ENCODE data around the gene CCDC81.

Gene CCDC81

GRCh38 chr11:86383041-86383955, 8.6 kb downstream of the CCDC81 start:
- no peak overlapping the region for H3K9ac ChIP-seq (ENCODE audit: low read length in 5 of 5)
- no peaks in the 10 kb centered on the region for H3K27me3 ChIP-seq (ENCODE audit: control insufficient read depth in 5 of 5, insufficient read depth in 4 of 5, low read length in 5 of 5)
- H3K9me3 ChIP-seq (ENCODE audit: control insufficient read depth in 5 of 5, low read length in 5 of 5): peaks cover 0 to 2% (median 0%) of the 10 kb centered on the region in 5 donors
- no peaks in the 10 kb centered on the region for H3K4me1 ChIP-seq (ENCODE audit: control insufficient read depth in 5 of 5, insufficient read depth in 5 of 5, low read length in 5 of 5)
- H3K27ac ChIP-seq (ENCODE audit: low read depth, low read length): no peak overlapping the region
- H3K36me3 ChIP-seq (ENCODE audit: control insufficient read depth in 5 of 5, insufficient read depth in 5 of 5, low read length in 5 of 5): no peaks in the 10 kb centered on the region
- H3K4me3 ChIP-seq (ENCODE audit: low read depth in 1 of 5, low read length in 5 of 5): no peak overlapping the region

GRCh38 chr11:86386283-86386682, 11.6 kb downstream of the CCDC81 start:
- H3K36me3 ChIP-seq (ENCODE audit: control insufficient read depth in 5 of 5, insufficient read depth in 5 of 5, low read length in 5 of 5): no peaks in the 10 kb centered on the region
- H3K9me3 ChIP-seq (ENCODE audit: control insufficient read depth in 5 of 5, low read length in 5 of 5): peaks cover 0 to 2% (median 0%) of the 10 kb centered on the region in 5 donors
- H3K27ac ChIP-seq (ENCODE audit: low read depth, low read length): no peak overlapping the region
- H3K4me3 ChIP-seq (ENCODE audit: low read depth in 1 of 5, low read length in 5 of 5): no peak overlapping the region
- H3K27me3 ChIP-seq (ENCODE audit: control insufficient read depth in 5 of 5, insufficient read depth in 4 of 5, low read length in 5 of 5): no peaks in the 10 kb centered on the region
- no peak overlapping the region for H3K9ac ChIP-seq (ENCODE audit: low read length in 5 of 5)
- no peaks in the 10 kb centered on the region for H3K4me1 ChIP-seq (ENCODE audit: control insufficient read depth in 5 of 5, insufficient read depth in 5 of 5, low read length in 5 of 5)

- no peaks in the 10 kb centered on the region for H3K36me3 ChIP-seq (ENCODE audit: control insufficient read depth in 5 of 5, insufficient read depth in 5 of 5, low read length in 5 of 5)
- no peaks in the 10 kb centered on the region for H3K9me3 ChIP-seq (ENCODE audit: control insufficient read depth in 5 of 5, low read length in 5 of 5)
- H3K9ac ChIP-seq (ENCODE audit: low read length in 5 of 5): no peak overlapping the region
- no peaks in the 10 kb centered on the region for H3K4me1 ChIP-seq (ENCODE audit: control insufficient read depth in 5 of 5, insufficient read depth in 5 of 5, low read length in 5 of 5)
- no peaks in the 10 kb centered on the region for H3K27me3 ChIP-seq (ENCODE audit: control insufficient read depth in 5 of 5, insufficient read depth in 4 of 5, low read length in 5 of 5)
- no peak overlapping the region for H3K4me3 ChIP-seq (ENCODE audit: low read depth in 1 of 5, low read length in 5 of 5)
- H3K27ac ChIP-seq (ENCODE audit: low read depth, low read length): no peak overlapping the region
These were observed 12.1 kb downstream of the CCDC81 start for GRCh38 chr11:86386746-86387145.

GRCh38 chr11:86388198-86388597, 13.5 kb downstream of the CCDC81 start:
- H3K9ac ChIP-seq (ENCODE audit: low read length in 5 of 5): no peak overlapping the region
- no peaks in the 10 kb centered on the region for H3K27me3 ChIP-seq (ENCODE audit: control insufficient read depth in 5 of 5, insufficient read depth in 4 of 5, low read length in 5 of 5)
- H3K9me3 ChIP-seq (ENCODE audit: control insufficient read depth in 5 of 5, low read length in 5 of 5): no peaks in the 10 kb centered on the region
- H3K36me3 ChIP-seq (ENCODE audit: control insufficient read depth in 5 of 5, insufficient read depth in 5 of 5, low read length in 5 of 5): no peaks in the 10 kb centered on the region
- no peak overlapping the region for H3K4me3 ChIP-seq (ENCODE audit: low read depth in 1 of 5, low read length in 5 of 5)
- no peak overlapping the region for H3K27ac ChIP-seq (ENCODE audit: low read depth, low read length)
- H3K4me1 ChIP-seq (ENCODE audit: control insufficient read depth in 5 of 5, insufficient read depth in 5 of 5, low read length in 5 of 5): no peaks in the 10 kb centered on the region

- Histone ChIP-seq H3K27me3 (ENCODE audit: control insufficient read depth in 5 of 5, insufficient read depth in 4 of 5, low read length in 5 of 5) (no peaks in the 10 kb centered on the region), H3K4me3 (ENCODE audit: low read depth in 1 of 5, low read length in 5 of 5) (no peak overlapping the region), H3K9ac (ENCODE audit: low read length in 5 of 5) (no peak overlapping the region), H3K36me3 (ENCODE audit: control insufficient read depth in 5 of 5, insufficient read depth in 5 of 5, low read length in 5 of 5) (no peaks in the 10 kb centered on the region), H3K9me3 (ENCODE audit: control insufficient read depth in 5 of 5, low read length in 5 of 5) (no peaks in the 10 kb centered on the region), H3K27ac (ENCODE audit: low read depth, low read length) (no peak overlapping the region), H3K4me1 (ENCODE audit: control insufficient read depth in 5 of 5, insufficient read depth in 5 of 5, low read length in 5 of 5) (peaks cover 4 to 18% (median 15%) of the 10 kb centered on the region in 5 donors)
These were observed 15.8 kb downstream of the CCDC81 start for GRCh38 chr11:86390487-86390886.

DNA sequence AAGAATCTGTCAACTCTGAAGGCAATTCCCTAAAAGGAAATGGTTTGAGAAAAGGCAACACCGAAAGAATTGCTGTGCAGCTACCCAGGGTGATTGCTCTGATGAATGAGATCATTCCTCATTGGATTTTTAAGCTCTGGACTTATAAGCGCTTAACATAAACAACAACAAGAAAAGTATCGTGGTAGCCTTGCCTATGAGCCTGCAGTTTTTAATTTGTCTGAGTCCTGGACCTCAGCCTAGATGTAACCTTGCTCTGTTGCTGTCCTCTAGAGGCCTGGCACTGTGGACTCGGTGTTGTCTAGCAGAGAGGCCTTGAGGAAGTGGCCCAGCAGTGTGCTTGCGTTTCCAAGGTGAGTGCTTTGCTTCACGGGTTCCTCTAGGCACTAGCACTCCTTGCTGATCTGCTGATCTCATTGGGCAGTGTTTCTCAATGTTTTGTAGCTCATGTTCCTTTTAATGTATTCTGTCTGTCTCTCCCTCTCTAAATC, 20.4 kb downstream of the CCDC81 start:
- Histone ChIP-seq H3K36me3 (ENCODE audit: control insufficient read depth in 5 of 5, insufficient read depth in 5 of 5, low read length in 5 of 5) (no peaks in the 10 kb centered on the region), H3K4me3 (ENCODE audit: low read depth in 1 of 5, low read length in 5 of 5) (no peak overlapping the region), H3K9ac (ENCODE audit: low read length in 5 of 5) (peak overlapping the region in 1 of 5 donors; percentile 28), H3K27ac (ENCODE audit: low read depth, low read length) (no peak overlapping the region), H3K9me3 (ENCODE audit: control insufficient read depth in 5 of 5, low read length in 5 of 5) (no peaks in the 10 kb centered on the region), H3K27me3 (ENCODE audit: control insufficient read depth in 5 of 5, insufficient read depth in 4 of 5, low read length in 5 of 5) (no peaks in the 10 kb centered on the region), H3K4me1 (ENCODE audit: control insufficient read depth in 5 of 5, insufficient read depth in 5 of 5, low read length in 5 of 5) (peaks cover 4 to 18% (median 15%) of the 10 kb centered on the region in 5 donors)

DNA sequence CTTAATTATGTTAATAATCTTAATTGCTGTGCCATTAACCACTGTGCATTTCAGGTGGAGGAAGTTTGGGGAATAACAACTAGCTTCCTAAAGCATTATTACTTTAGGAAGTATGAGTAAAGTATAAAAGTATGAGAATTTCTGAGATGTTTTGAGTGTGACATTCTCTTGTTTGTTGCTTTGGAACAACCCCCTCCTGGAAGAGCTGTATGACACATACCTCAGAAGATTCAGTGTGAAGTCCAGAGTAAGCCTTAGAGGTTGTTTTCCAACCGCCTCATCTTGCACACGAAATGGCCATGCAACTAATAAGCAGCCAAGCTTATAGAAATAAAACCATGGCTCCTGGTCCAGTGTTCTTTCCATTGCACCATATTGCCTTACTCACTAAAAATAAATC, 21.7 kb downstream of the CCDC81 start:
- no peaks in the 10 kb centered on the region for H3K27me3 ChIP-seq (ENCODE audit: control insufficient read depth in 5 of 5, insufficient read depth in 4 of 5, low read length in 5 of 5)
- no peaks in the 10 kb centered on the region for H3K9me3 ChIP-seq (ENCODE audit: control insufficient read depth in 5 of 5, low read length in 5 of 5)
- H3K4me1 ChIP-seq (ENCODE audit: control insufficient read depth in 5 of 5, insufficient read depth in 5 of 5, low read length in 5 of 5): peaks cover 4 to 18% (median 15%) of the 10 kb centered on the region in 5 donors
- no peak overlapping the region for H3K4me3 ChIP-seq (ENCODE audit: low read depth in 1 of 5, low read length in 5 of 5)
- H3K27ac ChIP-seq (ENCODE audit: low read depth, low read length): no peak overlapping the region
- H3K9ac ChIP-seq (ENCODE audit: low read length in 5 of 5): no peak overlapping the region
- H3K36me3 ChIP-seq (ENCODE audit: control insufficient read depth in 5 of 5, insufficient read depth in 5 of 5, low read length in 5 of 5): no peaks in the 10 kb centered on the region

GRCh38 chr11:86397351-86397750, 22.7 kb downstream of the CCDC81 start:
- Histone ChIP-seq H3K27ac (ENCODE audit: low read depth, low read length) (no peak overlapping the region), H3K36me3 (ENCODE audit: control insufficient read depth in 5 of 5, insufficient read depth in 5 of 5, low read length in 5 of 5) (no peaks in the 10 kb centered on the region), H3K4me3 (ENCODE audit: low read depth in 1 of 5, low read length in 5 of 5) (no peak overlapping the region), H3K9ac (ENCODE audit: low read length in 5 of 5) (no peak overlapping the region), H3K4me1 (ENCODE audit: control insufficient read depth in 5 of 5, insufficient read depth in 5 of 5, low read length in 5 of 5) (peaks cover 4 to 18% (median 15%) of the 10 kb centered on the region in 5 donors), H3K9me3 (ENCODE audit: control insufficient read depth in 5 of 5, low read length in 5 of 5) (no peaks in the 10 kb centered on the region), H3K27me3 (ENCODE audit: control insufficient read depth in 5 of 5, insufficient read depth in 4 of 5, low read length in 5 of 5) (no peaks in the 10 kb centered on the region)

DNA sequence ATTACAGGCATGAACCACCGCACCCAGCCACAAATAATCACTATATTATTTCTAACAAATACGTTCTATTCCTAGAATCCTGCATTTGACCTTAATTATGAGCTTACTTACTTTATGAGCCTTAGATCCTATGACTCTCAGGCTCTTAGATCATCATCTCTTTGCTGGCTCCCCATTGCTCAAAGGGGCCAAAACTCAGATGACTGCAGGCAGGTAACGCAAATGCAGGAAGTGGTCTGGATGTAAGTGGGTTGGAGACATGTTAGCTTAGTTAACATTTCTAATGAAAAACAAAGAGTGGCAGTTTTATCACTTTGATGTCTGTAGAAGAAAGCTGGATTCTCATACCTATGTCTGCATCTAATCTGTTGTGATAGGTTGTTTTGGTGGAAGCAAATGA, 23.4 kb downstream of the CCDC81 start:
- no peaks in the 10 kb centered on the region for H3K36me3 ChIP-seq (ENCODE audit: control insufficient read depth in 5 of 5, insufficient read depth in 5 of 5, low read length in 5 of 5)
- H3K9ac ChIP-seq (ENCODE audit: low read length in 5 of 5): no peak overlapping the region
- H3K9me3 ChIP-seq (ENCODE audit: control insufficient read depth in 5 of 5, low read length in 5 of 5): no peaks in the 10 kb centered on the region
- H3K27ac ChIP-seq (ENCODE audit: low read depth, low read length): no peak overlapping the region
- no peaks in the 10 kb centered on the region for H3K27me3 ChIP-seq (ENCODE audit: control insufficient read depth in 5 of 5, insufficient read depth in 4 of 5, low read length in 5 of 5)
- H3K4me3 ChIP-seq (ENCODE audit: low read depth in 1 of 5, low read length in 5 of 5): no peak overlapping the region
- H3K4me1 ChIP-seq (ENCODE audit: control insufficient read depth in 5 of 5, insufficient read depth in 5 of 5, low read length in 5 of 5): peaks cover 4 to 18% (median 15%) of the 10 kb centered on the region in 5 donors

- Histone ChIP-seq H3K4me3 (ENCODE audit: low read depth in 1 of 5, low read length in 5 of 5) (no peak overlapping the region), H3K9ac (ENCODE audit: low read length in 5 of 5) (no peak overlapping the region), H3K4me1 (ENCODE audit: control insufficient read depth in 5 of 5, insufficient read depth in 5 of 5, low read length in 5 of 5) (no peaks in the 10 kb centered on the region), H3K36me3 (ENCODE audit: control insufficient read depth in 5 of 5, insufficient read depth in 5 of 5, low read length in 5 of 5) (no peaks in the 10 kb centered on the region), H3K27me3 (ENCODE audit: control insufficient read depth in 5 of 5, insufficient read depth in 4 of 5, low read length in 5 of 5) (no peaks in the 10 kb centered on the region), H3K27ac (ENCODE audit: low read depth, low read length) (no peak overlapping the region), H3K9me3 (ENCODE audit: control insufficient read depth in 5 of 5, low read length in 5 of 5) (no peaks in the 10 kb centered on the region)
These were observed 28.8 kb downstream of the CCDC81 start for GRCh38 chr11:86403458-86403857.

Data from subcutaneous abdominal adipose tissue (tissue), 5 donors.